ENCODE measurements around the gene DAD1. TPM values are rescaled to one million over a fixed set of nuclear protein-coding genes. Genes with fewer than 3 reads are reported as not detected.
A peak's percentile ranks its signal among the peaks of the same experiment; 100 is the strongest.
"Not testable (repeated sequence)": the region's sequence is repeated elsewhere in the genome, so short reads cannot be mapped to it uniquely, and the experiment has no call there.

Gene DAD1
- total RNA-seq (100 to 1,000 TPM; 115 to 182 (median 136) TPM), polyA plus RNA-seq (100 to 1,000 TPM in 1 of 2 donors, 10 to 100 TPM in 1; 82.4 to 420 TPM)
- long read RNA-seq, donor 1, transcript DAD1-201 (3 exons, 731 nt) = major isoform, 63 of 63 reads
- long read RNA-seq, donor 1, partial matches to known transcripts = 0 of 63 reads
- long read RNA-seq, donor 1, other reads (novel, unspliced or antisense) = 0 of 63 reads
- long read RNA-seq, donor 2, transcript DAD1-201 (3 exons, 731 nt) = major isoform, 78 of 85 reads
- long read RNA-seq, donor 2, partial matches to known transcripts = 7 of 85 reads
- long read RNA-seq, donor 2, other reads (novel, unspliced or antisense) = 0 of 85 reads
- long read RNA-seq, donor 3, transcript DAD1-201 (3 exons, 731 nt) = major isoform, 18 of 18 reads
- long read RNA-seq, donor 3, partial matches to known transcripts = 0 of 18 reads
- long read RNA-seq, donor 3, other reads (novel, unspliced or antisense) = 0 of 18 reads

- WGBS, 2 donors = 0% methylated on average over 44 of the region's 44 CpGs
- ATAC-seq (peak; percentile 98 to 99 (median 99)), DNase-seq (peak; percentile 99)
- Histone ChIP-seq H3K27ac (peak within 1 kb of the TSS; percentile 76 to 96 (median 90)), H3K4me1 (peaks cover 3 to 55% (median 47%) of the 10 kb centered on the region in 9 donors), H3K36me3 (peaks cover 0 to 16% (median 0%) of the 10 kb centered on the region in 9 donors), H3K27me3 (no peaks in the 10 kb centered on the region), H3K9me3 (no peaks in the 10 kb centered on the region), H3K4me3 (peak within 1 kb of the TSS; percentile 48 to 94 (median 73))
- TF ChIP-seq CTCF (IDR thresholded peaks at IDR 0.05) = no peak
- intact Hi-C loops (cut with DNase I) = loop anchor here in 3 of 10 donors (2.0 to 10.0 kb wide), 4 partner anchors 28 to 476 kb away; partner anchors contain the start of gene OXA1L (in 1 of the 3)
Observed at GRCh38 chr14:22589096-22589839, at the start of gene DAD1. TSS of gene DAD1 (minus strand) at chr14:22589224. CDS start at chr14:22589157, 67 bp downstream.

DNA sequence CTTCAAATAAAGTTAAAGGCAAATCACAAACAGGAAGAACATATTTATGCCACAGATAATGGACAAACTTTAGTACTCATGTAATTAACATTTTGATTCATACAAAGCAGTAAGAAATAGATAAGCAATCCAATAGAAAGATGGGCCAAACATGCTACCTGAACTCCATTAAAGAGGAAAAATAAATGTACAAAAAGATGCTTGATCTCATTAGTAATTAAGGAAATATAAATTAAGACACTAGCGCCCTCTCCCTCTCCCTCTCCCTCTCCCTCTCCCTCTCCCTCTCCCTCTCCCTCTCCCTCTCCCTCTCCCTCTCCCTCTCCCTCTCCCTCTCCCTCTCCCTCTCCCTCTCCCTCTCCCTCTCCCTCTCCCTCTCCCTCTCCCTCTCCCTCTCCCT lies 47.0 kb upstream of the DAD1 start:
- H3K4me3 ChIP-seq; intact Hi-C loops (cut with DNase I); H3K4me1 ChIP-seq; H3K27me3 ChIP-seq; DNase-seq; H3K27ac ChIP-seq; H3K9me3 ChIP-seq; ATAC-seq; H3K36me3 ChIP-seq: not testable (repeated sequence)
- 9 to 71% methylated on average over 1 of the region's 1 CpG for WGBS, 2 donors

DNA sequence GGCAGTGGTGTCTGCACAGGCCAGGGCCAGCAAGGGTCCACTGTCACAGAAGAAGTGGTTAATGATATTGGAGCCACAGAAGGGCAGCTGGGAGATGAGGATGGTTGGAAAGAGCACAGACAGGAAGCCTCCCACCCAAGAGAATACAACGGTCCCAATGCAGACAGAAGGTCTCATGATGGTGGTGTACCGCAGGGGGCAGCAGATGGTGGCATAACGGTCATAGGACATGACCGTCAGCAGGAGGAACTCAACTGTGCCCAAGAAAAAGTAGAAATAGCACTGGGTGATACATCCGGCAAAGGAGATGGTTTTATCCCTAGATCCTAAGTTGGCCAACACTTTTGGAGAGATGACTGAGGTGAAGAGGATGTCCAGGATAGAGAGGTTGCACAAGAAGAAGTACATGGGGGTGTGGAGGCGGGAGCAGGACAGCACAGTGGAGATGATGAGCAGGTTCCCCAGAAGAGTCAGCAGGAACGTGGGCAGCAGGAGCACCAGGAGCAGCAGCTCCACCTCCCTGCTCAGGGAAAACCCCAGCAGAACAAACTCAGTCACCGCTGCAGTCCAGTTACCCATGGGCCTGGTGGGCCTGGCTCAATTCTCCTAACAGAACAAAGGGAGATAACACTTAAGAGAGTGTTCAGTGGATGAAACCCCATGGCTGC lies 45.3 kb upstream of the DAD1 start:
- 84 to 86% methylated on average over 8 of the region's 8 CpGs for WGBS, 2 donors

GRCh38 chr14:22630486-22630885 lies 41.5 kb upstream of the DAD1 start:
- Histone ChIP-seq H3K9me3 (no peaks in the 10 kb centered on the region), H3K4me1 (no peaks in the 10 kb centered on the region), H3K4me3 (no peak overlapping the region), H3K27ac (no peak overlapping the region), H3K27me3 (peaks cover 0 to 5% (median 0%) of the 10 kb centered on the region in 7 donors), H3K36me3 (no peaks in the 10 kb centered on the region)
- 74 to 76% methylated on average over 2 of the region's 2 CpGs for WGBS, 2 donors
- intact Hi-C loops (cut with DNase I) = no loop called here
- no peak for DNase-seq
- ATAC-seq = no peak
- TF ChIP-seq CTCF (IDR thresholded peaks at IDR 0.05) = no peak

More for the DNA sequence above, 45.3 kb upstream of the DAD1 start:
- H3K4me3 ChIP-seq = no peak overlapping the region
- no peaks in the 10 kb centered on the region for H3K4me1 ChIP-seq
- H3K9me3 ChIP-seq = no peaks in the 10 kb centered on the region
- H3K36me3 ChIP-seq = no peaks in the 10 kb centered on the region
- DNase-seq (no peak), ATAC-seq (no peak)
- TF ChIP-seq CTCF (IDR thresholded peaks at IDR 0.05) = no peak
- H3K27me3 ChIP-seq = no peaks in the 10 kb centered on the region
- intact Hi-C loops (cut with DNase I) = no loop called here
- H3K27ac ChIP-seq = no peak overlapping the region

All from heart right ventricle (tissue), 16 donors.